Measurements from ENCODE around the gene ACSL4.
A peak's percentile ranks its signal among the peaks of the same experiment; 100 is the strongest.
"Not testable (repeated sequence)": the region's sequence is repeated elsewhere in the genome, so short reads cannot be mapped to it uniquely, and the experiment has no call there.

The ACSL4 gene

GRCh38 chrX:109643687-109644086, 89.4 kb downstream of the ACSL4 start (continued):
- TF ChIP-seq PPARA (CRISPR knock-in tag; IDR thresholded peaks at IDR 0.05; ENCODE audit: borderline replicate concordance) (no peak), TCF4 (CRISPR knock-in tag; IDR thresholded peaks at IDR 0.05; ENCODE audit: borderline replicate concordance) (no peak), ARNTL (CRISPR knock-in tag; IDR thresholded peaks at IDR 0.05; ENCODE audit: borderline replicate concordance, low read depth) (no peak), TOX (CRISPR knock-in tag; IDR thresholded peaks at IDR 0.05; ENCODE audit: borderline replicate concordance) (no peak)

DNA sequence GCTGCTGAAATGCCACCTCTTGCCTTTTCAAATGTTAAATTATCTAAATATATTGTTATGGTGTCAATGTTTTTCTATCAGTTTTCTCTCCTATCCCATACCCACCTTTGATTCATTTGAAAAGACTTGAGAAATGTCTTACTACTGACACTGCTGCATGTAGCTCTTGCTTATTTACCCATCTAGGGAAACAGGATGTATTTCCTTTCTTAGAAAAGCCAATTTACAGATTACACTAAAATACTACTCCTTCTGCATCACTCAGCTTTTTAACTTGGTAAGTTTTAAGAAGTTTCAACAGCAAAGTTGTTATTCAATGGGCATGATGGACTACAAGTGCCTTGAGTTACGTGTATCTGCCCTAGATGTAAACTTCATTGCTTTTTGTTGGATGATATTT, 94.9 kb downstream of the ACSL4 start:
- ATAC-seq: no peak
- no peak for TF ChIP-seq OSR1 (CRISPR knock-in tag; IDR thresholded peaks at IDR 0.05)
- no peak for TF ChIP-seq ZNF8 (CRISPR knock-in tag; IDR thresholded peaks at IDR 0.05)
- TF ChIP-seq POU6F1 (CRISPR knock-in tag; IDR thresholded peaks at IDR 0.05; ENCODE audit: borderline replicate concordance, low read depth): no peak
- TF ChIP-seq ISL1 (CRISPR knock-in tag; IDR thresholded peaks at IDR 0.05): no peak
- no peak for TF ChIP-seq CSDC2 (CRISPR knock-in tag; IDR thresholded peaks at IDR 0.05)
- TF ChIP-seq, protein P1, sequence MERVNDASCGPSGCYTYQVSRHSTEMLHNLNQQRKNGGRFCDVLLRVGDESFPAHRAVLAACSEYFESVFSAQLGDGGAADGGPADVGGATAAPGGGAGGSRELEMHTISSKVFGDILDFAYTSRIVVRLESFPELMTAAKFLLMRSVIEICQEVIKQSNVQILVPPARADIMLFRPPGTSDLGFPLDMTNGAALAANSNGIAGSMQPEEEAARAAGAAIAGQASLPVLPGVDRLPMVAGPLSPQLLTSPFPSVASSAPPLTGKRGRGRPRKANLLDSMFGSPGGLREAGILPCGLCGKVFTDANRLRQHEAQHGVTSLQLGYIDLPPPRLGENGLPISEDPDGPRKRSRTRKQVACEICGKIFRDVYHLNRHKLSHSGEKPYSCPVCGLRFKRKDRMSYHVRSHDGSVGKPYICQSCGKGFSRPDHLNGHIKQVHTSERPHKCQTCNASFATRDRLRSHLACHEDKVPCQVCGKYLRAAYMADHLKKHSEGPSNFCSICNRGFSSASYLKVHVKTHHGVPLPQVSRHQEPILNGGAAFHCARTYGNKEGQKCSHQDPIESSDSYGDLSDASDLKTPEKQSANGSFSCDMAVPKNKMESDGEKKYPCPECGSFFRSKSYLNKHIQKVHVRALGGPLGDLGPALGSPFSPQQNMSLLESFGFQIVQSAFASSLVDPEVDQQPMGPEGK (CRISPR knock-in tag; IDR thresholded peaks at IDR 0.05; ENCODE audit: borderline replicate concordance): no peak
- TF ChIP-seq TOX (CRISPR knock-in tag; IDR thresholded peaks at IDR 0.05; ENCODE audit: borderline replicate concordance): no peak
- TF ChIP-seq, protein P2, sequence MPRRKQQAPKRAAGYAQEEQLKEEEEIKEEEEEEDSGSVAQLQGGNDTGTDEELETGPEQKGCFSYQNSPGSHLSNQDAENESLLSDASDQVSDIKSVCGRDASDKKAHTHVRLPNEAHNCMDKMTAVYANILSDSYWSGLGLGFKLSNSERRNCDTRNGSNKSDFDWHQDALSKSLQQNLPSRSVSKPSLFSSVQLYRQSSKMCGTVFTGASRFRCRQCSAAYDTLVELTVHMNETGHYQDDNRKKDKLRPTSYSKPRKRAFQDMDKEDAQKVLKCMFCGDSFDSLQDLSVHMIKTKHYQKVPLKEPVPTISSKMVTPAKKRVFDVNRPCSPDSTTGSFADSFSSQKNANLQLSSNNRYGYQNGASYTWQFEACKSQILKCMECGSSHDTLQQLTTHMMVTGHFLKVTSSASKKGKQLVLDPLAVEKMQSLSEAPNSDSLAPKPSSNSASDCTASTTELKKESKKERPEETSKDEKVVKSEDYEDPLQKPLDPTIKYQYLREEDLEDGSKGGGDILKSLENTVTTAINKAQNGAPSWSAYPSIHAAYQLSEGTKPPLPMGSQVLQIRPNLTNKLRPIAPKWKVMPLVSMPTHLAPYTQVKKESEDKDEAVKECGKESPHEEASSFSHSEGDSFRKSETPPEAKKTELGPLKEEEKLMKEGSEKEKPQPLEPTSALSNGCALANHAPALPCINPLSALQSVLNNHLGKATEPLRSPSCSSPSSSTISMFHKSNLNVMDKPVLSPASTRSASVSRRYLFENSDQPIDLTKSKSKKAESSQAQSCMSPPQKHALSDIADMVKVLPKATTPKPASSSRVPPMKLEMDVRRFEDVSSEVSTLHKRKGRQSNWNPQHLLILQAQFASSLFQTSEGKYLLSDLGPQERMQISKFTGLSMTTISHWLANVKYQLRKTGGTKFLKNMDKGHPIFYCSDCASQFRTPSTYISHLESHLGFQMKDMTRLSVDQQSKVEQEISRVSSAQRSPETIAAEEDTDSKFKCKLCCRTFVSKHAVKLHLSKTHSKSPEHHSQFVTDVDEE (CRISPR knock-in tag; IDR thresholded peaks at IDR 0.05): no peak
- no peak for TF ChIP-seq TCF4 (CRISPR knock-in tag; IDR thresholded peaks at IDR 0.05; ENCODE audit: borderline replicate concordance)
- TF ChIP-seq SNAI2 (CRISPR knock-in tag; IDR thresholded peaks at IDR 0.05): no peak
- no peak for TF ChIP-seq ZC3H10 (CRISPR knock-in tag; IDR thresholded peaks at IDR 0.05)
- TF ChIP-seq CREB5 (CRISPR knock-in tag; IDR thresholded peaks at IDR 0.05; ENCODE audit: low read depth): no peak

DNA sequence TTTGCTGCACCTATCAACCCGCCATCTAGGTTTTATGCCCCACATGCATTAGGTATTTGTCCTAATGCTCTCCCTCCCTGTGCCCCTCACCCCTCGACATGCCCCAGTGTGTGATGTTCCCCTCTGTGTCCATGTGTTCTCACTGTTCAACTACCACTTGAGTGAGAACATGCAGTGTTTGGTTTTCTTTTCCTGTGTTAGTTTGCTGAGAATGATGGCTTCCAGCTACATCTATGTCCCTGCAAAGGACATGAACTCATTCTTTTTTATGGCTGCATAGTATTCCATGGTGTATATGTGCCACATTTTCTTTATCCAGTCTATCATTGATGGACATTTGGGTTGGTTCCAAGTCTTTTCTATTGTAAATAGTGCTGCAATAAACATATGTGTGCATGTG, 95.6 kb downstream of the ACSL4 start:
- not testable (repeated sequence) for ATAC-seq

GRCh38 chrX:109635146-109635545, 97.9 kb downstream of the ACSL4 start:
- ATAC-seq: peak; percentile 80
- no peak for TF ChIP-seq ZC3H10 (CRISPR knock-in tag; IDR thresholded peaks at IDR 0.05)

- no peak for ATAC-seq
- TF ChIP-seq, protein P1 (CRISPR knock-in tag; IDR thresholded peaks at IDR 0.05; ENCODE audit: borderline replicate concordance): no peak
- TF ChIP-seq, protein P2 (CRISPR knock-in tag; IDR thresholded peaks at IDR 0.05): no peak
- TF ChIP-seq PPARA (CRISPR knock-in tag; IDR thresholded peaks at IDR 0.05; ENCODE audit: borderline replicate concordance) (no peak), ESRRG (CRISPR knock-in tag; IDR thresholded peaks at IDR 0.05) (no peak), TCF4 (CRISPR knock-in tag; IDR thresholded peaks at IDR 0.05; ENCODE audit: borderline replicate concordance) (no peak), CREB5 (CRISPR knock-in tag; IDR thresholded peaks at IDR 0.05; ENCODE audit: low read depth) (no peak), POU6F1 (CRISPR knock-in tag; IDR thresholded peaks at IDR 0.05; ENCODE audit: borderline replicate concordance, low read depth) (no peak), ARNTL (CRISPR knock-in tag; IDR thresholded peaks at IDR 0.05; ENCODE audit: borderline replicate concordance, low read depth) (no peak), ISL1 (CRISPR knock-in tag; IDR thresholded peaks at IDR 0.05) (no peak), RARB (CRISPR knock-in tag; IDR thresholded peaks at IDR 0.05) (no peak)
Observed at GRCh38 chrX:109632906-109633504, 100.1 kb downstream of the ACSL4 start.

All from SK-N-SH treated with all-trans-retinoic acid at 6 μM for 48 hours (cell line).